ENCODE data around the gene CX3CL1. TPM values are rescaled to one million over a fixed set of nuclear protein-coding genes. Genes with fewer than 3 reads are reported as not detected.

The CX3CL1 gene
- total and polyA plus RNA-seq, 2 donors (not counting 1 experiment from before 2014, with no cell fraction given): not detected

DNA sequence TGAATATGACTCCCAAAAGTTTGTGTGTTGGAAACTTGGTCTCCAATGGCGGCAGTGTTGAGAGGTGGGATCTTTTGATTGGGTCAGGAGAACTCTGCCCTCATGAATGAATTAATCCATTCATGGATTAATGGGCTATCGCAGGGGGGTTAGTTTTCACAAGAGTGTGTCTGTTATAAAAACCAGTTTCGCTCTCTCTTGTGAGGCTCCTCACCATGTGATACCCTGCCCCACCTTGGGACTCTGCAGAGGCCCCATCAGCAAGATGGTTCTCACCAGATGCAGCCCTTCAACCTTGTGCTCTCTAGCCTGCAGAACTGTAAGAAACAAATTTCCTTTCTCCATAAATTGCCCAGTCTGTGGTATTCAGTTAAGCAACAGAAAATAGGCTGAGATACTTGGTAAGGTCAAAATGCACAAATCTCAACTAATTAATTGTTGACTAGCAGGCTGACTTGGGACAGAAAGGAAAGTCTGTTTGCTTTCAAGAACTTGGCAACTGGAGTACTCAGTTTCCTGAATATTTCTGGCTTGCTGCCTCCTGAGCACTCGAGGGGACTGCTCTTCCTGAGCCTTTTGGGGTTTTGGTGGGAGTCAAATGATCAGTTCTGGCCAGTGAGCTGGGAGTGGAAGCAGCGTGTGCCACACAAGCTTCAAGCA lies 18.5 kb downstream of the CX3CL1 start:
- TF ChIP-seq, protein P1, sequence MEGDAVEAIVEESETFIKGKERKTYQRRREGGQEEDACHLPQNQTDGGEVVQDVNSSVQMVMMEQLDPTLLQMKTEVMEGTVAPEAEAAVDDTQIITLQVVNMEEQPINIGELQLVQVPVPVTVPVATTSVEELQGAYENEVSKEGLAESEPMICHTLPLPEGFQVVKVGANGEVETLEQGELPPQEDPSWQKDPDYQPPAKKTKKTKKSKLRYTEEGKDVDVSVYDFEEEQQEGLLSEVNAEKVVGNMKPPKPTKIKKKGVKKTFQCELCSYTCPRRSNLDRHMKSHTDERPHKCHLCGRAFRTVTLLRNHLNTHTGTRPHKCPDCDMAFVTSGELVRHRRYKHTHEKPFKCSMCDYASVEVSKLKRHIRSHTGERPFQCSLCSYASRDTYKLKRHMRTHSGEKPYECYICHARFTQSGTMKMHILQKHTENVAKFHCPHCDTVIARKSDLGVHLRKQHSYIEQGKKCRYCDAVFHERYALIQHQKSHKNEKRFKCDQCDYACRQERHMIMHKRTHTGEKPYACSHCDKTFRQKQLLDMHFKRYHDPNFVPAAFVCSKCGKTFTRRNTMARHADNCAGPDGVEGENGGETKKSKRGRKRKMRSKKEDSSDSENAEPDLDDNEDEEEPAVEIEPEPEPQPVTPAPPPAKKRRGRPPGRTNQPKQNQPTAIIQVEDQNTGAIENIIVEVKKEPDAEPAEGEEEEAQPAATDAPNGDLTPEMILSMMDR (IDR thresholded peaks at IDR 0.05): no peak
- TF ChIP-seq EZH2 (IDR thresholded peaks at IDR 0.05; ENCODE audit: borderline replicate concordance, insufficient read depth, low read depth, low read length, poor library complexity, severe bottlenecking): no peak
- Mint-ChIP-seq H3K4me1 (peaks cover 24% of the 10 kb centered on the region), H3K27ac (no peak overlapping the region), H3K4me3 (no peak overlapping the region), H3K9me3 (ENCODE audit: insufficient read depth) (no peaks in the 10 kb centered on the region), H3K27me3 (no peaks in the 10 kb centered on the region)
- intact Hi-C loops (cut with micrococcal nuclease): no loop called here
- Histone ChIP-seq H4K20me1 (ENCODE audit: control insufficient read depth, insufficient read depth, low read length, poor library complexity, severe bottlenecking) (no peaks in the 10 kb centered on the region), H3K27me3 (replicated peaks in 1 of 4; ENCODE audit: control extremely low read depth in 1 of 4, control insufficient read depth in 3 of 4, insufficient read depth in 4 of 4, low read length in 3 of 4) (no peaks in the 10 kb centered on the region), H3K9me3 (ENCODE audit: control extremely low read depth in 1 of 3, control insufficient read depth in 2 of 3, insufficient read depth in 1 of 3, low read length in 2 of 3) (peaks cover 0 to 14% (median 0%) of the 10 kb centered on the region in 3 donors), H2AFZ (ENCODE audit: insufficient read depth, low read depth, low read length, poor library complexity, severe bottlenecking) (no peak overlapping the region), H3K9ac (ENCODE audit: low read length) (no peak overlapping the region), H3K4me2 (replicated peaks; ENCODE audit: low read depth, low read length, poor library complexity, severe bottlenecking) (no peak overlapping the region), H3K79me2 (ENCODE audit: control insufficient read depth, insufficient read depth, low read length) (no peaks in the 10 kb centered on the region), H3K27ac (ENCODE audit: low read length in 2 of 2) (no peak overlapping the region), H3K4me3 (ENCODE audit: control extremely low read depth in 1 of 5, extremely low read depth in 1 of 5, insufficient read depth in 1 of 5, low read depth in 2 of 5, low read length in 4 of 5) (no peak overlapping the region), H3K36me3 (replicated peaks in 1 of 2; ENCODE audit: control extremely low read depth in 1 of 2, control insufficient read depth in 1 of 2, extremely low read depth in 1 of 2, insufficient read depth in 2 of 2, low read length in 1 of 2) (no peaks in the 10 kb centered on the region), H3K4me1 (ENCODE audit: control insufficient read depth in 2 of 2, insufficient read depth in 2 of 2, low read length in 2 of 2) (peaks cover 0 to 15% of the 10 kb centered on the region in 2 donors)
- ATAC-seq (ENCODE audit: low read depth) (no peak), DNase-seq (no peak)
- POLR2A ChIA-PET: no interaction called here
- CTCF ChIA-PET: interaction anchor here (0.6 to 1.6 kb wide), 2 partner anchors 10 to 691 kb away, joined by 3 to 4 read pairs; no protein-coding TSS in a partner anchor
- 67% methylated on average over 3 of the region's 5 CpGs for WGBS (ENCODE audit: insufficient coverage)

GRCh38 chr16:57391300-57391699 lies 19.0 kb downstream of the CX3CL1 start:
- Mint-ChIP-seq H3K27ac (no peak overlapping the region), H3K4me1 (peaks cover 21% of the 10 kb centered on the region), H3K27me3 (no peaks in the 10 kb centered on the region), H3K4me3 (no peak overlapping the region), H3K9me3 (ENCODE audit: insufficient read depth) (no peaks in the 10 kb centered on the region)
- ATAC-seq (ENCODE audit: low read depth) (no peak), DNase-seq (no peak)
- H2AFZ ChIP-seq (ENCODE audit: insufficient read depth, low read depth, low read length, poor library complexity, severe bottlenecking): no peak overlapping the region
- 73% methylated on average over 3 of the region's 4 CpGs for WGBS (ENCODE audit: insufficient coverage)
- H3K4me1 ChIP-seq (ENCODE audit: control insufficient read depth in 2 of 2, insufficient read depth in 2 of 2, low read length in 2 of 2): peaks cover 0 to 13% of the 10 kb centered on the region in 2 donors
- no peak overlapping the region for H3K4me3 ChIP-seq (ENCODE audit: control extremely low read depth in 1 of 5, extremely low read depth in 1 of 5, insufficient read depth in 1 of 5, low read depth in 2 of 5, low read length in 4 of 5)
- no peaks in the 10 kb centered on the region for H3K36me3 ChIP-seq (replicated peaks in 1 of 2; ENCODE audit: control extremely low read depth in 1 of 2, control insufficient read depth in 1 of 2, extremely low read depth in 1 of 2, insufficient read depth in 2 of 2, low read length in 1 of 2)
- H3K4me2 ChIP-seq (replicated peaks; ENCODE audit: low read depth, low read length, poor library complexity, severe bottlenecking): no peak overlapping the region
- no peak overlapping the region for H3K9ac ChIP-seq (ENCODE audit: low read length)
- no peak overlapping the region for H3K27ac ChIP-seq (ENCODE audit: low read length in 2 of 2)
- peaks cover 0 to 11% (median 0%) of the 10 kb centered on the region in 3 donors for H3K9me3 ChIP-seq (ENCODE audit: control extremely low read depth in 1 of 3, control insufficient read depth in 2 of 3, insufficient read depth in 1 of 3, low read length in 2 of 3)
- CTCF ChIA-PET: interaction anchor here (0.8 to 1.6 kb wide), 2 partner anchors 10 to 23 kb away, joined by 4 to 5 read pairs; no protein-coding TSS in a partner anchor
- intact Hi-C loops (cut with micrococcal nuclease): no loop called here
- no peak for TF ChIP-seq EZH2 (IDR thresholded peaks at IDR 0.05; ENCODE audit: borderline replicate concordance, insufficient read depth, low read depth, low read length, poor library complexity, severe bottlenecking)
- TF ChIP-seq, protein P1 (IDR thresholded peaks at IDR 0.05): no peak
- no peaks in the 10 kb centered on the region for H4K20me1 ChIP-seq (ENCODE audit: control insufficient read depth, insufficient read depth, low read length, poor library complexity, severe bottlenecking)
- no peaks in the 10 kb centered on the region for H3K79me2 ChIP-seq (ENCODE audit: control insufficient read depth, insufficient read depth, low read length)
- no peaks in the 10 kb centered on the region for H3K27me3 ChIP-seq (replicated peaks in 1 of 4; ENCODE audit: control extremely low read depth in 1 of 4, control insufficient read depth in 3 of 4, insufficient read depth in 4 of 4, low read length in 3 of 4)
- POLR2A ChIA-PET: no interaction called here

Data from B cell (primary cell).